Karpas-422 (cell line): ENCODE results near the gene SAMD4B. TPM values are rescaled to one million over a fixed set of nuclear protein-coding genes. Genes with fewer than 3 reads are reported as not detected.

Experiments
- DNase-seq: peaks from one replicate; pipeline ENCODE4 v3.0.0-alpha.2; 2015
- H2AFZ ChIP-seq: fragments of 200-600 bp; sonication (generic); 2 replicates; pipeline ENCODE4 v1.6.1; 2014; ENCODE audit warnings: antibody characterized with exemption, low read length, mixed read lengths
- H3K27ac ChIP-seq: fragments of 200-600 bp; sonication (generic); 2 replicates; pipeline ENCODE4 v1.5.1; 2014; ENCODE audit warnings: mild to moderate bottlenecking, low read length, moderate library complexity
- H3K27me3 ChIP-seq: fragments of 200-600 bp; sonication (generic); 2 replicates; pipeline ENCODE4 v1.6.1; 2014; ENCODE audit warnings: low read length, mixed read lengths
- H3K36me3 ChIP-seq: fragments of 200-600 bp; sonication (generic); 2 replicates; pipeline ENCODE4 v1.6.1; 2014; ENCODE audit warnings: low read length, mixed read lengths; ENCODE audit not compliant: insufficient read depth
- H3K4me1 ChIP-seq: fragments of 200-600 bp; sonication (generic); 2 replicates; pipeline ENCODE4 v1.6.1; 2014; ENCODE audit warnings: mild to moderate bottlenecking, low read length, mixed read lengths
- H3K4me2 ChIP-seq: fragments of 200-600 bp; sonication (generic); 2 replicates; pipeline ENCODE4 v1.6.1; 2014; ENCODE audit warnings: low read length, low read depth, mild to moderate bottlenecking; ENCODE audit not compliant: poor library complexity, severe bottlenecking
- H3K4me3 ChIP-seq: fragments of 200-600 bp; sonication (generic); 2 replicates; pipeline ENCODE4 v1.5.1; 2014; ENCODE audit warnings: mild to moderate bottlenecking, antibody characterized with exemption, low read length, mixed read lengths
- H3K79me2 ChIP-seq: fragments of 200-600 bp; sonication (generic); 2 replicates; pipeline ENCODE4 v1.6.1; 2014; ENCODE audit warnings: mild to moderate bottlenecking, low read length, mixed read lengths
- H3K9ac ChIP-seq: fragments of 200-600 bp; sonication (generic); 2 replicates; pipeline ENCODE4 v1.6.0; 2014; ENCODE audit warnings: low read length
- H3K9me2 ChIP-seq: fragments of 200-600 bp; sonication (generic), shearing (Covaris generic); replicated peaks from 2 replicates; pipeline ENCODE4 v1.6.0; 2014; ENCODE audit warnings: mild to moderate bottlenecking, low read length, moderate library complexity; ENCODE audit not compliant: insufficient read depth
- H3K9me3 ChIP-seq: fragments of 300-700, 200-600 bp; sonication (generic); 2 replicates; pipeline ENCODE4 v1.6.1; 2014; ENCODE audit warnings: low read length, mixed read lengths
- H4K20me1 ChIP-seq: fragments of 200-600 bp; sonication (generic); 2 replicates; pipeline ENCODE4 v1.6.1; 2014; ENCODE audit warnings: mild to moderate bottlenecking, antibody characterized with exemption, low read length, low read depth; ENCODE audit not compliant: insufficient read depth
- total RNA-seq: library from RNA; depleted of rRNA; stranded (reverse); fragments of >200 nt; shearing (Covaris generic); gene quantifications from 2 replicates; pipeline ENCODE4 v1.2.3, GENCODE V29; 2014; ENCODE audit warnings: low replicate concordance

The SAMD4B gene
- total RNA-seq, 1 experiment from 2014 or later: 50.9 TPM

- Histone ChIP-seq H3K79me2 (no peaks in the 10 kb centered on the region), H3K27ac (no peak overlapping the region), H3K4me3 (no peak overlapping the region), H2AFZ (no peak overlapping the region), H3K27me3 (no peaks in the 10 kb centered on the region), H3K4me2 (no peak overlapping the region), H3K9me3 (no peaks in the 10 kb centered on the region), H3K9ac (no peak overlapping the region), H3K4me1 (no peaks in the 10 kb centered on the region), H3K9me2 (no peaks in the 10 kb centered on the region), H3K36me3 (no peaks in the 10 kb centered on the region), H4K20me1 (no peaks in the 10 kb centered on the region)
- no peak for DNase-seq
Measured at GRCh38 chr19:39301562-39301961, 40.7 kb upstream of the SAMD4B start.

- Histone ChIP-seq H3K9me2 (no peaks in the 10 kb centered on the region), H3K4me1 (no peaks in the 10 kb centered on the region), H4K20me1 (no peaks in the 10 kb centered on the region), H3K9me3 (no peaks in the 10 kb centered on the region), H3K27me3 (no peaks in the 10 kb centered on the region), H3K36me3 (no peaks in the 10 kb centered on the region), H3K9ac (no peak overlapping the region), H3K27ac (no peak overlapping the region), H3K4me3 (no peak overlapping the region), H3K4me2 (no peak overlapping the region), H3K79me2 (no peaks in the 10 kb centered on the region), H2AFZ (no peak overlapping the region)
- no peak for DNase-seq
Measured at GRCh38 chr19:39303373-39304184, 38.6 kb upstream of the SAMD4B start.

GRCh38 chr19:39304185-39304513 is 38.1 kb upstream of the SAMD4B start:
- Histone ChIP-seq H3K27me3 (no peaks in the 10 kb centered on the region), H3K79me2 (no peaks in the 10 kb centered on the region), H3K9me3 (no peaks in the 10 kb centered on the region), H2AFZ (no peak overlapping the region), H3K4me3 (no peak overlapping the region), H3K36me3 (no peaks in the 10 kb centered on the region), H3K27ac (no peak overlapping the region), H3K4me2 (no peak overlapping the region), H3K9me2 (no peaks in the 10 kb centered on the region), H3K9ac (no peak overlapping the region), H3K4me1 (no peaks in the 10 kb centered on the region), H4K20me1 (no peaks in the 10 kb centered on the region)
- DNase-seq: no peak

- no peak overlapping the region for H2AFZ ChIP-seq
- no peaks in the 10 kb centered on the region for H4K20me1 ChIP-seq
- no peaks in the 10 kb centered on the region for H3K9me2 ChIP-seq
- H3K79me2 ChIP-seq: no peaks in the 10 kb centered on the region
- no peaks in the 10 kb centered on the region for H3K27me3 ChIP-seq
- H3K4me2 ChIP-seq: no peak overlapping the region
- no peak overlapping the region for H3K9ac ChIP-seq
- H3K4me1 ChIP-seq: no peaks in the 10 kb centered on the region
- no peak for DNase-seq
- no peaks in the 10 kb centered on the region for H3K9me3 ChIP-seq
- H3K36me3 ChIP-seq: no peaks in the 10 kb centered on the region
- no peak overlapping the region for H3K27ac ChIP-seq
- H3K4me3 ChIP-seq: no peak overlapping the region
Measured at GRCh38 chr19:39304701-39305571, 37.3 kb upstream of the SAMD4B start.

GRCh38 chr19:39306075-39306474 is 36.1 kb upstream of the SAMD4B start:
- H3K79me2 ChIP-seq: no peaks in the 10 kb centered on the region
- no peak overlapping the region for H3K27ac ChIP-seq
- no peaks in the 10 kb centered on the region for H3K27me3 ChIP-seq
- no peaks in the 10 kb centered on the region for H3K9me3 ChIP-seq
- no peaks in the 10 kb centered on the region for H4K20me1 ChIP-seq
- no peaks in the 10 kb centered on the region for H3K9me2 ChIP-seq
- H3K4me3 ChIP-seq: no peak overlapping the region
- H3K4me2 ChIP-seq: no peak overlapping the region
- H3K9ac ChIP-seq: no peak overlapping the region
- H2AFZ ChIP-seq: no peak overlapping the region
- no peaks in the 10 kb centered on the region for H3K36me3 ChIP-seq
- DNase-seq: no peak
- no peaks in the 10 kb centered on the region for H3K4me1 ChIP-seq

- Histone ChIP-seq H3K4me1 (no peaks in the 10 kb centered on the region), H3K27me3 (no peaks in the 10 kb centered on the region), H3K9me3 (no peaks in the 10 kb centered on the region), H2AFZ (no peak overlapping the region), H3K9ac (no peak overlapping the region), H3K27ac (no peak overlapping the region), H3K4me3 (no peak overlapping the region), H3K9me2 (no peaks in the 10 kb centered on the region), H3K4me2 (no peak overlapping the region), H3K79me2 (no peaks in the 10 kb centered on the region), H4K20me1 (no peaks in the 10 kb centered on the region), H3K36me3 (no peaks in the 10 kb centered on the region)
- DNase-seq: no peak
Measured at GRCh38 chr19:39307046-39307821, 35.0 kb upstream of the SAMD4B start.

- H3K4me2 ChIP-seq: no peak overlapping the region
- H3K4me3 ChIP-seq: no peak overlapping the region
- H3K27ac ChIP-seq: no peak overlapping the region
- H3K36me3 ChIP-seq: no peaks in the 10 kb centered on the region
- no peaks in the 10 kb centered on the region for H3K4me1 ChIP-seq
- no peaks in the 10 kb centered on the region for H4K20me1 ChIP-seq
- no peak for DNase-seq
- no peak overlapping the region for H2AFZ ChIP-seq
- no peaks in the 10 kb centered on the region for H3K9me3 ChIP-seq
- no peaks in the 10 kb centered on the region for H3K9me2 ChIP-seq
- no peaks in the 10 kb centered on the region for H3K27me3 ChIP-seq
- no peaks in the 10 kb centered on the region for H3K79me2 ChIP-seq
- H3K9ac ChIP-seq: no peak overlapping the region
Measured at GRCh38 chr19:39307822-39308530, 34.2 kb upstream of the SAMD4B start.
